Skeletal muscle cell (primary cell): Measurements from ENCODE around the gene USP14.

Experiments used
- DNase-seq: peaks from one replicate; pipeline ENCODE4 v3.0.0-alpha.2; 2010; ENCODE audit warnings: low read depth
- H3K4me3 ChIP-seq: 2 replicates; pipeline ENCODE4 v1.5.1; 2011; ENCODE audit warnings: low read depth, mild to moderate bottlenecking, control low read depth, low read length, moderate library complexity

Gene USP14

GRCh38 chr18:215448-216010, 57.2 kb downstream of the USP14 start:
- no peak for DNase-seq
- H3K4me3 ChIP-seq: no peak overlapping the region

GRCh38 chr18:217532-218336, 59.4 kb downstream of the USP14 start:
- no peak overlapping the region for H3K4me3 ChIP-seq
- no peak for DNase-seq

- DNase-seq: no peak
- no peak overlapping the region for H3K4me3 ChIP-seq
Measured at GRCh38 chr18:220708-221107, 62.4 kb downstream of the USP14 start.

- no peak overlapping the region for H3K4me3 ChIP-seq
- DNase-seq: no peak
Measured at GRCh38 chr18:225745-226144, 67.4 kb downstream of the USP14 start.

- no peak overlapping the region for H3K4me3 ChIP-seq
- no peak for DNase-seq
Measured at GRCh38 chr18:227374-227773, 69.0 kb downstream of the USP14 start.

- DNase-seq: no peak
- no peak overlapping the region for H3K4me3 ChIP-seq
Measured at GRCh38 chr18:227902-228301, 69.5 kb downstream of the USP14 start.

- no peak overlapping the region for H3K4me3 ChIP-seq
- no peak for DNase-seq
Measured at GRCh38 chr18:228586-228985, 70.2 kb downstream of the USP14 start.

- no peak for DNase-seq
- H3K4me3 ChIP-seq: no peak overlapping the region
Measured at GRCh38 chr18:231563-231962, 73.2 kb downstream of the USP14 start.

- no peak overlapping the region for H3K4me3 ChIP-seq
- DNase-seq: no peak
Measured at GRCh38 chr18:240175-240574, 81.8 kb downstream of the USP14 start.

GRCh38 chr18:245282-245847, 87.0 kb downstream of the USP14 start:
- H3K4me3 ChIP-seq: no peak overlapping the region
- no peak for DNase-seq

GRCh38 chr18:248053-248452, 89.7 kb downstream of the USP14 start:
- no peak for DNase-seq

GRCh38 chr18:250685-251084, 92.3 kb downstream of the USP14 start:
- no peak overlapping the region for H3K4me3 ChIP-seq
- no peak for DNase-seq

More at GRCh38 chr18:248053-248452, 89.7 kb downstream of the USP14 start:
- no peak overlapping the region for H3K4me3 ChIP-seq

- no peak for DNase-seq
- no peak overlapping the region for H3K4me3 ChIP-seq
Measured at GRCh38 chr18:251572-251971, 93.2 kb downstream of the USP14 start.

GRCh38 chr18:253121-253520, 94.8 kb downstream of the USP14 start:
- no peak for DNase-seq
- no peak overlapping the region for H3K4me3 ChIP-seq

- H3K4me3 ChIP-seq: no peak overlapping the region
- no peak for DNase-seq
Measured at GRCh38 chr18:255171-255570, 96.8 kb downstream of the USP14 start.

- no peak overlapping the region for H3K4me3 ChIP-seq
- DNase-seq: no peak
Measured at GRCh38 chr18:260547-260946, 102.2 kb downstream of the USP14 start.

- no peak overlapping the region for H3K4me3 ChIP-seq
- no peak for DNase-seq
Measured at GRCh38 chr18:261398-262073, 103.2 kb downstream of the USP14 start.
